Activated T-cell treated with anti-CD3 and anti-CD28 coated beads, Interleukin-2, amount 50 U/mL, for 4 hours (primary cell): ENCODE measurements around the gene PTGER1. TPM values are rescaled to one million over a fixed set of nuclear protein-coding genes. Genes with fewer than 3 reads are reported as not detected.

Experiments used
- ATAC-seq, 2 donors: fragments of 200-7000 bp; cut with Tn5 transposase; one replicate each; pipeline ENCODE4 v1.10.0; 2021
- DNase-seq: peaks from one replicate; pipeline ENCODE4 v3.0.0-alpha.2; 2020
- H3K27me3 Mint-ChIP-seq: one replicate; pipeline ENCODE4 v1.8.0; 2021; ENCODE audit warnings: low read depth, mixed read lengths
- H3K36me3 Mint-ChIP-seq: one replicate; pipeline ENCODE4 v1.8.0; 2022; ENCODE audit warnings: mixed read lengths; ENCODE audit not compliant: insufficient read depth
- H3K4me1 Mint-ChIP-seq: one replicate; pipeline ENCODE4 v1.8.0; 2021; ENCODE audit warnings: low read depth, mixed read lengths
- H3K4me3 Mint-ChIP-seq: one replicate; pipeline ENCODE4 v1.8.0; 2021; ENCODE audit warnings: mild to moderate bottlenecking, moderate library complexity, mixed read lengths
- H3K9me3 Mint-ChIP-seq: one replicate; pipeline ENCODE4 v1.8.0; 2021; ENCODE audit warnings: mixed read lengths
- total RNA-seq, 3 donors: library from RNA; stranded (reverse); gene quantifications; one replicate each; pipeline ENCODE4 v1.2.1, GENCODE V29; 2021

PTGER1 gene
- total RNA-seq, 3 donors from 2014 or later: 0.19 TPM; not detected in 2

- H3K36me3 Mint-ChIP-seq: peaks cover 40% of the 10 kb centered on the region
- H3K27me3 Mint-ChIP-seq: no peaks in the 10 kb centered on the region
- no peak for DNase-seq
- no peak overlapping the region for H3K4me3 Mint-ChIP-seq
- no peak for ATAC-seq
- peaks cover 16% of the 10 kb centered on the region for H3K4me1 Mint-ChIP-seq
- no peaks in the 10 kb centered on the region for H3K9me3 Mint-ChIP-seq
Measured at GRCh38 chr19:14449321-14449720, 25.8 kb downstream of the PTGER1 start.

- no peak for ATAC-seq
- Mint-ChIP-seq H3K27me3 (no peaks in the 10 kb centered on the region), H3K4me3 (no peak overlapping the region), H3K36me3 (peaks cover 51% of the 10 kb centered on the region), H3K9me3 (no peaks in the 10 kb centered on the region), H3K4me1 (peaks cover 27% of the 10 kb centered on the region)
- no peak for DNase-seq
Measured at GRCh38 chr19:14446336-14447036, 28.7 kb downstream of the PTGER1 start.

- Mint-ChIP-seq H3K9me3 (no peaks in the 10 kb centered on the region), H3K4me1 (peaks cover 41% of the 10 kb centered on the region), H3K36me3 (peaks cover 34% of the 10 kb centered on the region), H3K27me3 (no peaks in the 10 kb centered on the region), H3K4me3 (no peak overlapping the region)
- no peak for DNase-seq
- no peak for ATAC-seq
Measured at GRCh38 chr19:14443632-14444216, 31.4 kb downstream of the PTGER1 start.

- Mint-ChIP-seq H3K4me1 (peaks cover 42% of the 10 kb centered on the region), H3K27me3 (no peaks in the 10 kb centered on the region), H3K4me3 (no peak overlapping the region), H3K9me3 (no peaks in the 10 kb centered on the region), H3K36me3 (peaks cover 30% of the 10 kb centered on the region)
- DNase-seq (no peak), ATAC-seq (no peak)
Measured at GRCh38 chr19:14442891-14443631, 32.1 kb downstream of the PTGER1 start.

GRCh38 chr19:14441041-14441938 lies 33.9 kb downstream of the PTGER1 start:
- ATAC-seq: no peak
- peaks cover 46% of the 10 kb centered on the region for H3K4me1 Mint-ChIP-seq
- H3K27me3 Mint-ChIP-seq: no peaks in the 10 kb centered on the region
- no peak for DNase-seq
- no peaks in the 10 kb centered on the region for H3K9me3 Mint-ChIP-seq
- peaks cover 23% of the 10 kb centered on the region for H3K36me3 Mint-ChIP-seq
- peak overlapping the region; percentile 90 for H3K4me3 Mint-ChIP-seq

GRCh38 chr19:14440049-14440448 lies 35.1 kb downstream of the PTGER1 start:
- Mint-ChIP-seq H3K9me3 (no peaks in the 10 kb centered on the region), H3K4me1 (peaks cover 50% of the 10 kb centered on the region), H3K4me3 (peak overlapping the region; percentile 90), H3K36me3 (peaks cover 19% of the 10 kb centered on the region), H3K27me3 (no peaks in the 10 kb centered on the region)
- ATAC-seq (peak; percentile 99), DNase-seq (peak; percentile 65)

GRCh38 chr19:14439014-14439413 lies 36.1 kb downstream of the PTGER1 start:
- Mint-ChIP-seq H3K27me3 (no peaks in the 10 kb centered on the region), H3K4me3 (peak overlapping the region; percentile 90), H3K4me1 (peaks cover 56% of the 10 kb centered on the region), H3K36me3 (peaks cover 11% of the 10 kb centered on the region), H3K9me3 (no peaks in the 10 kb centered on the region)
- DNase-seq (no peak), ATAC-seq (no peak)

- Mint-ChIP-seq H3K36me3 (peaks cover 4% of the 10 kb centered on the region), H3K27me3 (no peaks in the 10 kb centered on the region), H3K9me3 (no peaks in the 10 kb centered on the region), H3K4me1 (peaks cover 48% of the 10 kb centered on the region), H3K4me3 (no peak overlapping the region)
- DNase-seq (no peak), ATAC-seq (no peak)
Measured at GRCh38 chr19:14437578-14438140, 37.5 kb downstream of the PTGER1 start.

GRCh38 chr19:14435320-14436050 lies 39.7 kb downstream of the PTGER1 start:
- no peak for ATAC-seq
- H3K4me1 Mint-ChIP-seq: peaks cover 51% of the 10 kb centered on the region
- peak overlapping the region; percentile 81 for H3K4me3 Mint-ChIP-seq

GRCh38 chr19:14434543-14435319 lies 40.4 kb downstream of the PTGER1 start:
- DNase-seq (peak; percentile 37), ATAC-seq (peak; percentile 45 to 53)
- peaks cover 44% of the 10 kb centered on the region for H3K4me1 Mint-ChIP-seq
- H3K27me3 Mint-ChIP-seq: no peaks in the 10 kb centered on the region
- peak overlapping the region; percentile 81 for H3K4me3 Mint-ChIP-seq
- no peaks in the 10 kb centered on the region for H3K36me3 Mint-ChIP-seq
- H3K9me3 Mint-ChIP-seq: no peaks in the 10 kb centered on the region

More at GRCh38 chr19:14435320-14436050, 39.7 kb downstream of the PTGER1 start:
- no peaks in the 10 kb centered on the region for H3K27me3 Mint-ChIP-seq
- H3K36me3 Mint-ChIP-seq: no peaks in the 10 kb centered on the region
- H3K9me3 Mint-ChIP-seq: no peaks in the 10 kb centered on the region
- DNase-seq: no peak

GRCh38 chr19:14433554-14434501 lies 41.3 kb downstream of the PTGER1 start:
- Mint-ChIP-seq H3K27me3 (no peaks in the 10 kb centered on the region), H3K4me1 (peaks cover 37% of the 10 kb centered on the region), H3K4me3 (peak overlapping the region; percentile 81), H3K36me3 (no peaks in the 10 kb centered on the region), H3K9me3 (no peaks in the 10 kb centered on the region)
- ATAC-seq (peak; percentile 46 to 49), DNase-seq (peak; percentile 63)
